ENCODE data around the gene TMEM131L.

Gene TMEM131L

DNA sequence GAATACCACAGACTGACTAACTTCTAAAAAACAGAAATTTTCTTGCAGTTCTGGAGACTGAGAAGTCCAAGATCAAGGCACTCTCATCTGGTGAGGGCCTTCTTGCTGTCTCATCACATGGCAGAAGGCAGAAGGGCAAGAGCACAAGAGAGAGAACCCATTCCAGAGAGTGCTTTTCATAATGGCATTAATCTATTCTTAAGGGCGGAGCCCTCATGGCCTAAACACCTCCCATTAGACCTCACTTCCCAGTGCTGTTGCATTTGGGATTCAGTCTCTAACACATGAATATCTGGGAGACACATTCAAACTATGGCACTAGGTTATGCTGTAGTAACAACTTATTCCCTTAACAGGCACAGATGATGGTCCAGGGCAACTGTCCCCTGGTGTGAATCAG, 180.8 kb downstream of the TMEM131L start:
- H3K9ac ChIP-seq (ENCODE audit: low read length) = no peak overlapping the region
- H3K4me3 ChIP-seq (ENCODE audit: low read length) = no peak overlapping the region
- no peaks in the 10 kb centered on the region for H3K36me3 ChIP-seq (ENCODE audit: control insufficient read depth, insufficient read depth, low read length)
- no peaks in the 10 kb centered on the region for H3K79me2 ChIP-seq (ENCODE audit: control insufficient read depth, insufficient read depth, low read length)
- H3K4ac ChIP-seq (ENCODE audit: low read depth, low read length) = no peak overlapping the region
- H2BK15ac ChIP-seq (replicated peaks; ENCODE audit: low read depth) = no peak overlapping the region
- DNase-seq = no peak
- no peak overlapping the region for H4K8ac ChIP-seq (ENCODE audit: low read depth, low read length)
- no peaks in the 10 kb centered on the region for H3K27me3 ChIP-seq (ENCODE audit: insufficient read depth, low read length, poor library complexity)
- no peak overlapping the region for H4K5ac ChIP-seq (ENCODE audit: low read length)
- H3K23ac ChIP-seq (ENCODE audit: low read length) = no peak overlapping the region
- H3K18ac ChIP-seq (ENCODE audit: low read length) = no peak overlapping the region
- H3K4me1 ChIP-seq (ENCODE audit: control insufficient read depth, low read depth, low read length) = peaks cover 3% of the 10 kb centered on the region
- no peak overlapping the region for H3K56ac ChIP-seq (ENCODE audit: low read length)
- no peak overlapping the region for H2AK5ac ChIP-seq (ENCODE audit: low read length)
- no peak overlapping the region for H3K4me2 ChIP-seq (ENCODE audit: low read length)
- H2BK120ac ChIP-seq (ENCODE audit: low read depth, low read length) = no peak overlapping the region
- no peak overlapping the region for H2BK5ac ChIP-seq (ENCODE audit: low read length)
- H3K27ac ChIP-seq (ENCODE audit: low read depth, low read length) = no peak overlapping the region
- H3K79me1 ChIP-seq (ENCODE audit: low read length) = no peaks in the 10 kb centered on the region
- WGBS (ENCODE audit: extremely low coverage, insufficient coverage, low lambda C conversion rate) = no CpG with 5 or more reads among the region's 1 CpG

DNA sequence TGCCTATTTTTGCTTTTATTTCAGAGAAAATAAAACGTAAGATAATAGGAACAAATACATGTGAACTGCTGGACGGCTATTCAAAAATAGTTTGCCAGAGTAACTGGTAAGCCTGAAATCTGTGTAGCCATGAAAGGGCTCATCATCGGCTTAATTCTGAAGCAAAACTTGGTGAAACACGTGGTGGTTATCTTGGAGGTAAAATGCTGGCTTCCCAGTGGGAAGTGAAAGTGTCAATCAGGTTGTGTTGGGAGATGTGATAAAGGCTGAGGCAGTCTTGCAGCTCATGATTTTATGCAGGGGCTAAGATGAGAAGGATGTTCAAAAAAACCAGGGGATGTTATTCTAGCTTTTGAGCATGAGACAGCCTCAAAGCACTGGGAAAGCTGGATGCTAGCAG, 181.8 kb downstream of the TMEM131L start:
- H3K27ac ChIP-seq (ENCODE audit: low read depth, low read length) = no peak overlapping the region
- no peak overlapping the region for H4K8ac ChIP-seq (ENCODE audit: low read depth, low read length)
- H3K9ac ChIP-seq (ENCODE audit: low read length) = no peak overlapping the region
- H2BK15ac ChIP-seq (replicated peaks; ENCODE audit: low read depth) = no peak overlapping the region
- H2AK5ac ChIP-seq (ENCODE audit: low read length) = no peak overlapping the region
- no peak overlapping the region for H3K4ac ChIP-seq (ENCODE audit: low read depth, low read length)
- H3K27me3 ChIP-seq (ENCODE audit: insufficient read depth, low read length, poor library complexity) = no peaks in the 10 kb centered on the region
- no CpG with 5 or more reads among the region's 4 CpGs for WGBS (ENCODE audit: extremely low coverage, insufficient coverage, low lambda C conversion rate)
- H3K4me1 ChIP-seq (ENCODE audit: control insufficient read depth, low read depth, low read length) = peaks cover 3% of the 10 kb centered on the region
- H3K18ac ChIP-seq (ENCODE audit: low read length) = no peak overlapping the region
- no peak overlapping the region for H2BK120ac ChIP-seq (ENCODE audit: low read depth, low read length)
- no peaks in the 10 kb centered on the region for H3K79me1 ChIP-seq (ENCODE audit: low read length)
- no peak overlapping the region for H3K56ac ChIP-seq (ENCODE audit: low read length)
- DNase-seq = no peak
- H3K23ac ChIP-seq (ENCODE audit: low read length) = no peak overlapping the region
- H4K5ac ChIP-seq (ENCODE audit: low read length) = no peak overlapping the region
- H2BK5ac ChIP-seq (ENCODE audit: low read length) = no peak overlapping the region
- H3K4me2 ChIP-seq (ENCODE audit: low read length) = no peak overlapping the region
- H3K79me2 ChIP-seq (ENCODE audit: control insufficient read depth, insufficient read depth, low read length) = no peaks in the 10 kb centered on the region
- no peak overlapping the region for H3K4me3 ChIP-seq (ENCODE audit: low read length)
- H3K36me3 ChIP-seq (ENCODE audit: control insufficient read depth, insufficient read depth, low read length) = no peaks in the 10 kb centered on the region

DNA sequence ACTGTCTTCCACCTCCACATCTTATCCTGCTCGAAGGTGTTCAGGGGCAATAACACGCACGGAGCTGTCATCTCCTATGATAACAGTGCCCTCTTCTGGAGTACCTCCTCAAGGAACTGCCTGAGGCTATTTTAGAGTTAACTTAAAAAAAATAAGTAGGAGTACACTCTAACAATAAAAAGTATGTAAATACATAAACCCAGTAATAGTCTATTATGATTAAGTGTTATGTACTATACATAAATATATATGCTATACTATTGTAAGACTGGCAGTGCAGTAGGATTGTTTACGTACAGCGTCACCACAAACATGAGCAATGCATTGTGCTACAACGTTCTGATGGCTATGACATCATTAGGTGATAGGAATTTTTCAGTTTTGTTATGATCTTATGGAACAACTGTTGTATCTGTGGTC, 183.4 kb downstream of the TMEM131L start:
- Histone ChIP-seq H3K4ac (ENCODE audit: low read depth, low read length) (no peak overlapping the region), H3K9ac (ENCODE audit: low read length) (no peak overlapping the region), H4K5ac (ENCODE audit: low read length) (no peak overlapping the region), H2BK120ac (ENCODE audit: low read depth, low read length) (no peak overlapping the region), H3K4me1 (ENCODE audit: control insufficient read depth, low read depth, low read length) (peaks cover 3% of the 10 kb centered on the region), H2BK5ac (ENCODE audit: low read length) (no peak overlapping the region), H3K4me3 (ENCODE audit: low read length) (no peak overlapping the region), H3K79me2 (ENCODE audit: control insufficient read depth, insufficient read depth, low read length) (no peaks in the 10 kb centered on the region), H3K23ac (ENCODE audit: low read length) (no peak overlapping the region), H3K27ac (ENCODE audit: low read depth, low read length) (no peak overlapping the region), H2AK5ac (ENCODE audit: low read length) (no peak overlapping the region), H2BK15ac (replicated peaks; ENCODE audit: low read depth) (no peak overlapping the region), H3K79me1 (ENCODE audit: low read length) (no peaks in the 10 kb centered on the region), H3K4me2 (ENCODE audit: low read length) (no peak overlapping the region), H3K56ac (ENCODE audit: low read length) (no peak overlapping the region), H3K18ac (ENCODE audit: low read length) (no peak overlapping the region), H3K36me3 (ENCODE audit: control insufficient read depth, insufficient read depth, low read length) (no peaks in the 10 kb centered on the region), H3K27me3 (ENCODE audit: insufficient read depth, low read length, poor library complexity) (no peaks in the 10 kb centered on the region), H4K8ac (ENCODE audit: low read depth, low read length) (no peak overlapping the region)
- no CpG with 5 or more reads among the region's 6 CpGs for WGBS (ENCODE audit: extremely low coverage, insufficient coverage, low lambda C conversion rate)
- DNase-seq = peak; percentile 64

DNA sequence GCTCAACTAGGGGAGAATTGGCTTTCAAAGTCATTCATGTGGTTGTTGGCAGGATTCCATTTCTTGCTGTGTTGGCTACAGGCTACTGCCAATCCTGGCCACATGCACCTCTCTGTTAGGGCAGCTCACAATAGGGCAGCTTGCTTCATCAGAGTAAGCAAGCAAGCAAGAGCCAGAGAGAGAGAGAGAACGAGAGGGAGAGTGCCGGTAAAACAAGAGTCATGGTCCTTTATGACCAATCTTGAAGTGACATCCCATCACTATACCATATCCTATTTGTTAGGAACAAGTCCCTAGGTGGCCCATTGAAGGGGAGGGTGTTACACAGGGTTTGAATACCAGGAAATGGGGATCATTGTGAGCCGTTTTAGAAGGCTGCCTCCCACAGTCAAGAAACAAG, 185.0 kb downstream of the TMEM131L start:
- no peak overlapping the region for H3K4ac ChIP-seq (ENCODE audit: low read depth, low read length)
- H3K27ac ChIP-seq (ENCODE audit: low read depth, low read length) = no peak overlapping the region
- H3K4me3 ChIP-seq (ENCODE audit: low read length) = no peak overlapping the region
- no peak overlapping the region for H3K18ac ChIP-seq (ENCODE audit: low read length)
- no peak overlapping the region for H4K8ac ChIP-seq (ENCODE audit: low read depth, low read length)
- peaks cover 3% of the 10 kb centered on the region for H3K4me1 ChIP-seq (ENCODE audit: control insufficient read depth, low read depth, low read length)
- H3K9ac ChIP-seq (ENCODE audit: low read length) = no peak overlapping the region
- H3K56ac ChIP-seq (ENCODE audit: low read length) = peak overlapping the region; percentile 8
- H2BK120ac ChIP-seq (ENCODE audit: low read depth, low read length) = no peak overlapping the region
- H3K79me2 ChIP-seq (ENCODE audit: control insufficient read depth, insufficient read depth, low read length) = no peaks in the 10 kb centered on the region
- H3K36me3 ChIP-seq (ENCODE audit: control insufficient read depth, insufficient read depth, low read length) = no peaks in the 10 kb centered on the region
- H3K23ac ChIP-seq (ENCODE audit: low read length) = no peak overlapping the region
- peak; percentile 42 for DNase-seq
- WGBS (ENCODE audit: extremely low coverage, insufficient coverage, low lambda C conversion rate) = no CpG with 5 or more reads among the region's 3 CpGs
- H4K5ac ChIP-seq (ENCODE audit: low read length) = no peak overlapping the region
- no peaks in the 10 kb centered on the region for H3K27me3 ChIP-seq (ENCODE audit: insufficient read depth, low read length, poor library complexity)
- H3K79me1 ChIP-seq (ENCODE audit: low read length) = no peaks in the 10 kb centered on the region
- no peak overlapping the region for H2BK5ac ChIP-seq (ENCODE audit: low read length)
- no peak overlapping the region for H2BK15ac ChIP-seq (replicated peaks; ENCODE audit: low read depth)
- no peak overlapping the region for H2AK5ac ChIP-seq (ENCODE audit: low read length)
- H3K4me2 ChIP-seq (ENCODE audit: low read length) = no peak overlapping the region

DNA sequence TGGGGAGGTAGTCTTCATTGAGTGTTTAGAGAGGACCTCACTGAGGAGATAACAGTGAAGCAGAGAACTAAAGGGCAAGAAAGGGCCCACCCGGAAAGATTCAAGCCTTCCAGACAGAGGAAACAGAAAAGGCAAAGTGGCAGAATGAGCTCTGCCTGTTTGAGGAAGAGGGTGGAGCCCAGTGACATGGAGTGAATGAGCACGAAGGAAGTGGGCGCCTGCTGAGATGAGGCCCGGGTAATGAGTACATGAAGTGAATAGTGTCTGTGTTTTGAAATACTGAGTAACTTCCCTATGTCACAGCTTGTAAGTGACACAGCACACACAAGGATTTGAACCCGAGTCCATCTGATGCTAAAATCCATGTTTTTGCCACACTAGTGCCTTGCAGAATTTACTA, 185.4 kb downstream of the TMEM131L start:
- no CpG with 5 or more reads among the region's 5 CpGs for WGBS (ENCODE audit: extremely low coverage, insufficient coverage, low lambda C conversion rate)
- no peak overlapping the region for H2AK5ac ChIP-seq (ENCODE audit: low read length)
- H2BK120ac ChIP-seq (ENCODE audit: low read depth, low read length) = no peak overlapping the region
- no peak overlapping the region for H3K4me2 ChIP-seq (ENCODE audit: low read length)
- no peaks in the 10 kb centered on the region for H3K79me1 ChIP-seq (ENCODE audit: low read length)
- no peaks in the 10 kb centered on the region for H3K79me2 ChIP-seq (ENCODE audit: control insufficient read depth, insufficient read depth, low read length)
- no peak overlapping the region for H3K4ac ChIP-seq (ENCODE audit: low read depth, low read length)
- no peak overlapping the region for H4K5ac ChIP-seq (ENCODE audit: low read length)
- peak overlapping the region; percentile 8 for H3K56ac ChIP-seq (ENCODE audit: low read length)
- no peak overlapping the region for H3K23ac ChIP-seq (ENCODE audit: low read length)
- no peak overlapping the region for H2BK5ac ChIP-seq (ENCODE audit: low read length)
- H3K27ac ChIP-seq (ENCODE audit: low read depth, low read length) = no peak overlapping the region
- no peak for DNase-seq
- H3K4me3 ChIP-seq (ENCODE audit: low read length) = no peak overlapping the region
- H3K9ac ChIP-seq (ENCODE audit: low read length) = no peak overlapping the region
- no peak overlapping the region for H4K8ac ChIP-seq (ENCODE audit: low read depth, low read length)
- no peaks in the 10 kb centered on the region for H3K36me3 ChIP-seq (ENCODE audit: control insufficient read depth, insufficient read depth, low read length)
- H3K18ac ChIP-seq (ENCODE audit: low read length) = no peak overlapping the region
- H3K27me3 ChIP-seq (ENCODE audit: insufficient read depth, low read length, poor library complexity) = no peaks in the 10 kb centered on the region
- peaks cover 3% of the 10 kb centered on the region for H3K4me1 ChIP-seq (ENCODE audit: control insufficient read depth, low read depth, low read length)
- no peak overlapping the region for H2BK15ac ChIP-seq (replicated peaks; ENCODE audit: low read depth)

DNA sequence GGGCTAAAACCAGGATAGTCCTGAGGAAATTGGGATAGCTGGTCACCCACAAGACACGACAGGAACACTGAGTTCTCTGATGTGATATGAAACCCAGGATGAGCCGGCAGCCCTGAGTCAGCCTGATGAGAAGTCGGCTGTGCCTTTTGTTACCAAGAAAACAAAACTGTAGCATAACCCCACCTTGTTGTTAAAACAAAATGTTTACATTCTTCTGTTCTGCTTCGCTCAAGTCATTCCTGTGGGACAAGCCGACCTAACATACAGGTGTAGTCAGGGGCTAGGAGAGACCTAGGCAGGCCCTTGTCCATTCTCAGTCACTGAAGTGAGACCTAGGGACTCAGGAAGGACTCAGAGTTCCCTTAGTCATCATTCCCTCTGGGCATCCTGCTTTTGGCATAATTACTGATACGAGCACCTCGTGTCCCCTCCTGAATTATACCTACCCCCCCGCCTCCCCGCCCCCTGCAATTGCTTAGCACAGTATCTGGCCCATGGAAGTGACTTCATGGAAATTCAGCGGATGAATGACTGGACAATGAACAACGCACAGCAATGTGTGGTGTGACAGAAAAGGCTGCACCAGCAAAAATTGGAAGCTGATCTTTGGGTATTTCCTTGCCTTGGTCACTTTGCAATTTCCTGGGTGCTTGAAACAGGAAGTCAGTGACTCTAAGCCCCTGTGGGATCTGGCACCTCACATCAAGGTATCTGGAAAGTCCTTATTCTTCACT, 186.1 kb downstream of the TMEM131L start:
- Histone ChIP-seq H3K27me3 (ENCODE audit: insufficient read depth, low read length, poor library complexity) (no peaks in the 10 kb centered on the region), H3K79me1 (ENCODE audit: low read length) (no peaks in the 10 kb centered on the region), H3K4me3 (ENCODE audit: low read length) (no peak overlapping the region), H3K23ac (ENCODE audit: low read length) (no peak overlapping the region), H3K56ac (ENCODE audit: low read length) (no peak overlapping the region), H3K36me3 (ENCODE audit: control insufficient read depth, insufficient read depth, low read length) (no peaks in the 10 kb centered on the region), H4K8ac (ENCODE audit: low read depth, low read length) (no peak overlapping the region), H2BK120ac (ENCODE audit: low read depth, low read length) (no peak overlapping the region), H4K5ac (ENCODE audit: low read length) (no peak overlapping the region), H3K27ac (ENCODE audit: low read depth, low read length) (no peak overlapping the region), H3K4me2 (ENCODE audit: low read length) (no peak overlapping the region), H3K4ac (ENCODE audit: low read depth, low read length) (peak overlapping the region; percentile 43), H3K4me1 (ENCODE audit: control insufficient read depth, low read depth, low read length) (peaks cover 3% of the 10 kb centered on the region), H3K9ac (ENCODE audit: low read length) (no peak overlapping the region), H3K18ac (ENCODE audit: low read length) (no peak overlapping the region), H3K79me2 (ENCODE audit: control insufficient read depth, insufficient read depth, low read length) (no peaks in the 10 kb centered on the region), H2AK5ac (ENCODE audit: low read length) (no peak overlapping the region), H2BK5ac (ENCODE audit: low read length) (no peak overlapping the region), H2BK15ac (replicated peaks; ENCODE audit: low read depth) (no peak overlapping the region)
- DNase-seq = no peak
- WGBS (ENCODE audit: extremely low coverage, insufficient coverage, low lambda C conversion rate) = no CpG with 5 or more reads among the region's 11 CpGs

All from mesendoderm (in vitro differentiated cells).